ENCODE data around the gene VIPAS39. TPM values are rescaled to one million over a fixed set of nuclear protein-coding genes. Genes with fewer than 3 reads are reported as not detected.

The VIPAS39 gene
- total RNA-seq, 2 experiments from 2014 or later: 13.9 to 16.8 TPM

DNA sequence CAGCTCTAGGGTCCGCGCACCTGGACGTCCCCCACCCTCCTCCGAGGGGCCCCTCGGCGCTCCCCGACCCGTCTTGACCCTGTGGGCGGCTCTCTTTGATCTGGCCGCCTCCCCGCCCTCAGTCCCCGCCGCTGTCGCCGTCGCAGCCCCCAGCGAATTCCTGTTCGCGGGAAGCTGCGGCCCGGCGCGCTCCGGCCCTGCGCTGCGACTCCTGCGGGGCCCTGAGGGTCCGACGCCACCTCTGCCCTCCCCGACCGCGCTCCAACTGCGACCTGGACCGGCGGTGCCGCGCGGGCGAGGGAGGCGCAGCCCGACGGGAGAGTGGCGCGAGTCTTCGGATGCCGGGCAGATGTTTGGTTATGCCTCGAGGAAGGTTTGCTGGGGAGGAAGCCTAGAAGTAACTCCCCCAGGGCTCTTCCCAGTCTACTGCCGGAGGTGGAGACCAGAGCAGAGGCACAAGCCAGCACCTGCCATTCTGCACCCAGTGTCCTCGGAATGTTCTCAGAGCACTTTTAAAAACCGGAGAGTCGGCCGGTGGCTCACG, 41.7 kb upstream of the VIPAS39 start:
- POLR2A ChIA-PET: no interaction called here
- H3K27me3 Mint-ChIP-seq: peaks cover 28% of the 10 kb centered on the region
- no peaks in the 10 kb centered on the region for H3K36me3 Mint-ChIP-seq (ENCODE audit: low read depth)
- CTCF ChIA-PET: no interaction called here
- peak; percentile 7 for ATAC-seq
- H3K4me3 Mint-ChIP-seq: peak overlapping the region; percentile 52
- intact Hi-C loops (cut with micrococcal nuclease): no loop called here
- H3K27ac Mint-ChIP-seq: no peak overlapping the region
- H3K9me3 Mint-ChIP-seq: peaks cover 6% of the 10 kb centered on the region
- H3K4me1 Mint-ChIP-seq (ENCODE audit: low read depth): peaks cover 6% of the 10 kb centered on the region
- TF ChIP-seq, protein P1, sequence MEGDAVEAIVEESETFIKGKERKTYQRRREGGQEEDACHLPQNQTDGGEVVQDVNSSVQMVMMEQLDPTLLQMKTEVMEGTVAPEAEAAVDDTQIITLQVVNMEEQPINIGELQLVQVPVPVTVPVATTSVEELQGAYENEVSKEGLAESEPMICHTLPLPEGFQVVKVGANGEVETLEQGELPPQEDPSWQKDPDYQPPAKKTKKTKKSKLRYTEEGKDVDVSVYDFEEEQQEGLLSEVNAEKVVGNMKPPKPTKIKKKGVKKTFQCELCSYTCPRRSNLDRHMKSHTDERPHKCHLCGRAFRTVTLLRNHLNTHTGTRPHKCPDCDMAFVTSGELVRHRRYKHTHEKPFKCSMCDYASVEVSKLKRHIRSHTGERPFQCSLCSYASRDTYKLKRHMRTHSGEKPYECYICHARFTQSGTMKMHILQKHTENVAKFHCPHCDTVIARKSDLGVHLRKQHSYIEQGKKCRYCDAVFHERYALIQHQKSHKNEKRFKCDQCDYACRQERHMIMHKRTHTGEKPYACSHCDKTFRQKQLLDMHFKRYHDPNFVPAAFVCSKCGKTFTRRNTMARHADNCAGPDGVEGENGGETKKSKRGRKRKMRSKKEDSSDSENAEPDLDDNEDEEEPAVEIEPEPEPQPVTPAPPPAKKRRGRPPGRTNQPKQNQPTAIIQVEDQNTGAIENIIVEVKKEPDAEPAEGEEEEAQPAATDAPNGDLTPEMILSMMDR (IDR thresholded peaks at IDR 0.05): no peak
- DNase-seq: no peak

DNA sequence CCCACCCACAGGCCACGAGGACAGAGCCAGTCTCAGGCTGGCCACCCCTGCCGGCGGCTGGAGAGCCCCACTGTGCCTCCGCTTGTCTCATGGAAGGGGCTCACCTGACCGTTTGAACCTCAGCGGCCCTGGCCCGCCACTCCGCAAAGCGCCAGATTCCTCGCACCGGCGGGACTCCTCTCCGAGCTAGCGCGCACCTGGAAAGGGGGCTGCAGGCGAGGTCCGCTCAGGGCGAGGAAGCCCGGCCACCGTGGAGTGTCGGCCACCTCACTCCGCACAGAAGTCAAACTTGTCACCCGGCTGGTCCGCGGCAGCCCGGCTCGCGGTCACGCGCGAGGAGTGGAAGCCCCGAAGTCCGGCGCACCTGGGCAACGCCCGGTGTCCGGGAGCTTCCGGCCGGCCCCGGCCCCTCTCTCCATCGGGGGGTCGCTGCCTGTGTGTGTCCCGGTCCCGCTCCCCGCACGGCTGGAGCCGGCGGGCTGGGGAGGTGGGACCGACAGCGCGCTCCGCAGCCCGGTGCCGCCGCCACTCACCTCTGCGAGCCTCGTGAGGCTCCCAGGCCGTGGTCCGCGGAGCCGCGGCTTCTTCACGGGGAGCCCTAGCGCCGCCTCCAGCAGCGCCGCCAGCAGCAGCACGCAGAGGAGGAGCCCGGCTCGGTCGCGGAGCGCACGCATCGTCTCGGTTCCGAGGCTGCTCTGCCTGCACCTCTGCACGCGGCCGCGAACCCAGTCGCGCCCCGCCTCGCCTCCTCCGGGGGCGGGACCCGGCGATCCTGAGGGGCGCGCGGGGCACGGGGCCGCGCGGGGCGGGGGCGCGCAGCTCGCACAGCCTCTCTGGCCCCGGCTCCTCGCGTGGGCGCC, 40.9 kb upstream of the VIPAS39 start, which contains the start of gene ISM2:
Gene ISM2 (minus strand): TSS at position 697 of the 860 bp plus-strand sequence. CDS start 23 bp downstream, at position 674.
- TF ChIP-seq, protein P1 (IDR thresholded peaks at IDR 0.05): no peak
- ChIA-PET POLR2A (interaction anchor here (1.2 kb wide), 1 partner anchor 40 kb away, joined by 4 read pairs; no protein-coding TSS in a partner anchor), CTCF (no interaction called here)
- peaks cover 5% of the 10 kb centered on the region for H3K9me3 Mint-ChIP-seq
- no peaks in the 10 kb centered on the region for H3K36me3 Mint-ChIP-seq (ENCODE audit: low read depth)
- H3K27ac Mint-ChIP-seq: no peak within 1 kb of the TSS
- peaks cover 28% of the 10 kb centered on the region for H3K27me3 Mint-ChIP-seq
- H3K4me1 Mint-ChIP-seq (ENCODE audit: low read depth): peaks cover 6% of the 10 kb centered on the region
- peak; percentile 54 for DNase-seq
- intact Hi-C loops (cut with micrococcal nuclease): no loop called here
- peak; percentile 85 for ATAC-seq
- H3K4me3 Mint-ChIP-seq: peak within 1 kb of the TSS; percentile 69

DNA sequence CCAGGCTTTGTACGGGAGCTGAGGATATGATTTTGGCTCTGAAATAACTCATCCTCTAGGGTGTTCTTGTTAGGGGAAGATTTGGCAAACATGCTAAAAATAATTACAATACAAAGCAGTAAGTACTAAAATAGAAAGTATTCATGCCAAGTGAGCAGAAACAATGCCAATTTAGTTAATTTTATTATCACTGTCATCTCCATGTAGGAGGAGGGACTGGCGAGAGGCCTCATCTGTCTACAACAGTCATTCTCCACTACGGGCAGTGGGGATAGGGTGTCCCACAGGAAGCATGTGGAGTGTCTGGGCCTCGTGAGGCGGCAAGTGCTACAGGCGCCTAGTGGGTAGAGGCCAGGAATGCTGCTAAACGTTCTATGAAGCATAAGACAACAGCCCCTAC, 37.9 kb upstream of the VIPAS39 start:
- ChIA-PET CTCF (no interaction called here), POLR2A (no interaction called here)
- TF ChIP-seq, protein P1 (IDR thresholded peaks at IDR 0.05): no peak
- H3K27me3 Mint-ChIP-seq: peaks cover 25% of the 10 kb centered on the region
- no peak for DNase-seq
- no peak overlapping the region for H3K27ac Mint-ChIP-seq
- peaks cover 6% of the 10 kb centered on the region for H3K4me1 Mint-ChIP-seq (ENCODE audit: low read depth)
- intact Hi-C loops (cut with micrococcal nuclease): no loop called here
- H3K36me3 Mint-ChIP-seq (ENCODE audit: low read depth): no peaks in the 10 kb centered on the region
- no peaks in the 10 kb centered on the region for H3K9me3 Mint-ChIP-seq
- no peak for ATAC-seq
- H3K4me3 Mint-ChIP-seq: no peak overlapping the region

DNA sequence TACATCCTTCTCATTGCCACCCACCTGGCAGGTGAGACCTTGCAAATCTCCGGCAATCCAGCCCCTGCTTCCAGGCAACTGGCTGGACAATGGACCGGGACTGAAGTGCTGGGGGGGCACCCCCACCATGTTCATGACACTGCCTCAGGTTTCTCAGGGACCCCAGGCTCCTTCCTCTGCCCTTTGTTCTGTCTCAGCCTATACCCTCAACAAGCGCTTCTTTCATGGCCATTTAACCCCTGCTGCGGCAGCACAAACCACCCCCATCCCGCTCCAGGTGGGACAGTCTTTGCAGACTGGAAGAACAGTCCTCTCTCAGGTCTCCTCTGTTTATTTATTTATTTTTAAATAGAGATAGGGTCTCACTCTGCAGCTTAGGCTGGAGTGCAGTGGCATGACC, 33.7 kb upstream of the VIPAS39 start:
- intact Hi-C loops (cut with micrococcal nuclease): no loop called here
- no peak overlapping the region for H3K4me3 Mint-ChIP-seq
- TF ChIP-seq, protein P1 (IDR thresholded peaks at IDR 0.05): no peak
- ATAC-seq: no peak
- H3K27ac Mint-ChIP-seq: no peak overlapping the region
- ChIA-PET POLR2A (no interaction called here), CTCF (no interaction called here)
- no peaks in the 10 kb centered on the region for H3K4me1 Mint-ChIP-seq (ENCODE audit: low read depth)
- H3K36me3 Mint-ChIP-seq (ENCODE audit: low read depth): no peaks in the 10 kb centered on the region
- peaks cover 3% of the 10 kb centered on the region for H3K27me3 Mint-ChIP-seq
- H3K9me3 Mint-ChIP-seq: no peaks in the 10 kb centered on the region
- DNase-seq: no peak

DNA sequence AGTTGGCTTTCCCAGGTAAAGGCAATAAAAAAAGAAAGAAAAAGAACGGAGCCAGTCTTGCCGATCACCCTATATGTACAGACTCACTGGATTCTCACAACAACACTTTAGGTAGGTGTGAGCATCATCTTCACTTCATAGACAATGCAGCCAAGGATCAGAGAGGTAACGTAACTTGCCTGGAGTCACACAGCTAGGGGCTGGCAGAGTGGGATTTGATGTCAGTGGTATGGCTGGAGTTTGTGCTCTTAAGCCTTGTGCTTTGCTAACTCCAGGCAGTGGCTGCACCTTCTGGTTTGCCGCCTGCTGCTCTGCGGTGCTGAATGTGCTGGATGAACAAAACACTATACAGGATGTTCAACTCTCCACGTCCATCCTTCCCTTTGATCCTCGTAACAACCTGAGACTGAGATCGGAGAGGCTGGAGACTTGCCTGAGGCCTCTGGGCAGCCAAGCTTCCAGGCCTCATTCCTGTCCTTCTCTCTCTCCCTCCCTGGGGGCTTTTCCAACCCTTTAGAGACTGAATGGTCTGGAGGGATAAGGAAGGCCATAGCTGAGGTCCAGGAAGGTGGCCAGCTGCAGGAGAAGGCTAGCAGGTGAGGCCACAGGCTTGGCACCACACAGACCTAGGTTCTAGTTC, 33.1 kb upstream of the VIPAS39 start:
- Mint-ChIP-seq H3K27me3 (no peaks in the 10 kb centered on the region), H3K4me1 (ENCODE audit: low read depth) (no peaks in the 10 kb centered on the region), H3K27ac (no peak overlapping the region), H3K4me3 (no peak overlapping the region), H3K9me3 (no peaks in the 10 kb centered on the region), H3K36me3 (ENCODE audit: low read depth) (no peaks in the 10 kb centered on the region)
- intact Hi-C loops (cut with micrococcal nuclease): no loop called here
- DNase-seq: no peak
- TF ChIP-seq, protein P1 (IDR thresholded peaks at IDR 0.05): no peak
- POLR2A ChIA-PET: no interaction called here
- CTCF ChIA-PET: interaction anchor here (1.1 kb wide), 1 partner anchor 32 kb away, joined by 4 read pairs; no protein-coding TSS in a partner anchor
- no peak for ATAC-seq

All from activated CD8-positive, alpha-beta T cell treated with anti-CD3 and anti-CD28 coated beads for 36 hours (primary cell).